GM18505 (cell line): ENCODE results near the gene PSAPL1.

ENCODE experiments used
- ATAC-seq: cut with Tn5 transposase; IDR thresholded peaks from one replicate; pipeline ENCODE4 v1.9.1; 2021; ENCODE audit not compliant: unreplicated experiment
- POLR2A ChIP-seq: IDR thresholded peaks from 4 replicates; pipeline ENCODE4 v1.6.1; 2011; ENCODE audit warnings: borderline replicate concordance; ENCODE audit not compliant: insufficient read depth, insufficient read length; ENCODE audit errors: extremely low read depth

The PSAPL1 gene

DNA sequence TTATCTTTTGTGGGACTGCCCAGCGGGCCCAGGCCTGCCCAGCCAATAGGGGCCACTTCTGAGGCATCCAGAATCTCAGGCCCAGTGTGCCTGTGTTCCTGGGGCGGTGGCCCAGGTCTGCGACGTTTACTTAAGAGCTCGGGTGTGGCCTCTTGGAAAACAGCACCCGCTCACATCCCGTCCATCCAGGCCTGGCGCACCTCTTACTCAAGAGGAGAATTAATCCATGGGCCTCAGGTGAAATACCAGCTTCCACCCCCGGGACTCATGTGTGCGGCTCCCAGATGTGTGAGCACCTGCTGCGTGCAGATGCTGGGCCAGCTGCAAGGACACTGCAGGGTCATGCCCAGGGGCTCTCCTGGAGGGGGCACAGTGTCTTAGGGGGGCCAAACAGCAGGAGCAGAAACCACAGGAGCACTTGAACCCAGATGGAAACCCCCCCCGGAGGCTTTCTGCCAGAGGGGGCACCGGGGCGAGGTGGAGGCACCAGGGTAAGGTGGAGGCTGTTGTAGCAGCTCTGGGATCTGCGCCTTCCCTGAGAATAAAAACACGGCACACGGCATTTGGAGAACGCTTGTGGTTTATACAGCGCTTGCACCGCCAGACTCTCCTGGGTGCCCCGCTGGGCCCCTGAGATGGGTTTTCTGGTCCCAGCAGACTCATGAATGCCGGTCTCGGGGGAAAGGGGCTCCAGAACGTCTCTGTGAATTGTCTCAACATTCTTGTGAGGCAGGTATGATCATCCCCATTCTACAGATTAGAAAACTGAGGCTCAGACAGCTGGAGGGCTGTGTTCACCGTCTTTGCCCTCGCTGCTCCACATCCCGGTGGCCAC, 2.8 kb downstream of the PSAPL1 start:
- TF ChIP-seq POLR2A: no peak
- no peak for ATAC-seq

DNA sequence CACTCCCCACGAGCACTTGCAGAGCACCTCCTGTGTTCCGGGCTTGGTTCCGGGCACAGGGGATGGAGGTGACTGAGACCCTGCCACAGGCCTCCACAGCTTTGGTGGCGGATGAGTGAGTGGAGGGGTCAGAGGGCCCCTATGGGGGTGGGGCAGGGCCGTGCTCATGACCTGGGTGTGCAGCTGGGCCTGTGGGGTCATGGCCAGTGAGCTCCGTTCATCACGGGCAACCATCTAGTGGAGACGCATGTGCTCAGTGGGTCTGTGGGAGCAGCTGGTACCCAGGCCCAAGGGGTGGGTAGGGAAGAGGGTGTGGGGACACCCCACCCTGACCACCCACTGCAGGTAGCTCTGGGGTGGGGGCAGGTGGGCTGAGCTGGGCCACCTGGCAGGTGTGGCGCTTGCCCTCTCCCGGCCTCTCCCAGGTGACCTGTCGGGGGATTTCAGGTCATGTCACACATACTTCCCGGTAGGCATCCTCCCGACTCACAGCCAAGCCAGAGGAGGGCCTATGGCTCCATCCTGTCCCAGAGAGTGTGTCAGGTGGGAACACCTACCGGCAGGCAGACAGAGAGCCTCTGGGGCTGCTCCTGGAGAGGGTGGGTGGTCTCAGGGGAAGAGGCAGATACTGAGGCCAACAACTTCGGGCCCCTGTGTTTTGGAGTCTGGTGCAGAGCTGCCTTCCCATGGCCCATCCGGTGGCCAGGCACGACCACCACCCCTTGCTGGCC, 3.6 kb downstream of the PSAPL1 start:
- TF ChIP-seq POLR2A: no peak
- ATAC-seq: no peak

DNA sequence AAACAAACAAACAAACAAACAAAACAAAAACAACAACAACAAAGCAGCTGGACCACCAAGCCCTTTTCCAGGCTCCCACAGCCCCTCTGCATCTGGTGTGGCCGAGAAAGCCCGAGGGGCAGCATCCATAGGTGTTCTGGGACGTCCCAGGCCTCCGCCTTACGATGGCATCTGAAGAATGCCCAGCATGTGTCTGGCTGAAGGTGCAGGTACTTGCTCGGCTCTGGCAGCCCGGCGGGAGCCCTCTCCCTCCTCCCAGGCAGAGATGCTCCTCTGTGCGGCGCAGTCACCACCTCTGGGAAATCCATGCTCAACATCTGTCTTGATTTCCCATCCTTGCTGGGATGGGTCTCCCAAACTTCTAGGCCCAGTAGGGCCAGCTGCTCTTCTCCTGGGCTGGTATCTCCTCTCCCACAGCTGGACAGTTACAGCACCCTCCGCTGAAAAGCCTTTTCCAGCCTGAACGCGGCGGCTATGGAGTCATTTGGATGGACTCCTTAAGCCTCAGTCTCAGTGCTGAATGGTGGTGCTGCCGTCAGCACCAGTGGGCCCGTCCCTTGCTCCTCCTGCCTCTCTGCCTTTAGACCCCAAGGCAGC, 4.3 kb downstream of the PSAPL1 start:
- no peak for ATAC-seq
- no peak for TF ChIP-seq POLR2A

DNA sequence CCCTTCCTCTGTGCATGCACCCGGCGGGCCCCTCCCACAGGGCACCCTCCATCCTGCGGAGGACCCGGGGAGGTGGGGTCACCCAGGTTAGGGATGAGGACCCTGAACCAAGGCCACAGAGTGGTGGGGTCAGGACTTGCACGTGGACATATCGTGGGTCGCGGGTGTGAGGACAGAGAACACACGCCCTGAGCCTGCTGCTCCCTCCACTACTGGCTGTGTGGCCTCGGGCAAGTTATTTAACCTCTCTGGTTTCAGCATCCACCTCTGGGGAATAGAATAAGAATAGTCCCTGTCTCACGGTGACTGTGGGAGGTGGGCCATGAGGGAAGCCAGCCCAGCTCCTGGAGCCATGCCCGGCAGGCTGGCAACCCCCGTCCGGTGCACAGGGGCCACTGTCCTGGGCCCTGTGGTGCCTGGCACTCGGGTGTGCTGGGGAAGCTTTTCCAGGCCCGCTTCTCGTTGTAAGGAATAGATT, 5.1 kb downstream of the PSAPL1 start:
- ATAC-seq: no peak
- TF ChIP-seq POLR2A: no peak

DNA sequence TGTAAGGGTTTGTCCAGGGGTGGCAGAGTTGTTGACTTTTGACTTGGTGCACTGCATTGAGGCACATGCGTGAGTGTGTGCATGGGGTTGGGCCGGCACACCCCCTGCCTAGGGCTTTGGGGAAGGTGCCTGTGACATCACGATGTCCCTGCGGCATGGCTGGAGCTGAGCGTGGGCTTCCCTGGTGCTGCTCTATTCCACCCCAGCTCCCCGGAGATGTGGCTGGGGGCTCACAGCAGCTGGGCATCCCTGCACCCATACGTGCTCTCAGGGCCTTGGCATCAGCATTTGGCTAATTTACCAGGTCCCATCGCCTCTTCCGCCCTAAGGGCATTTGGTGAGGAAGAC, 5.7 kb downstream of the PSAPL1 start:
- TF ChIP-seq POLR2A: no peak
- no peak for ATAC-seq

DNA sequence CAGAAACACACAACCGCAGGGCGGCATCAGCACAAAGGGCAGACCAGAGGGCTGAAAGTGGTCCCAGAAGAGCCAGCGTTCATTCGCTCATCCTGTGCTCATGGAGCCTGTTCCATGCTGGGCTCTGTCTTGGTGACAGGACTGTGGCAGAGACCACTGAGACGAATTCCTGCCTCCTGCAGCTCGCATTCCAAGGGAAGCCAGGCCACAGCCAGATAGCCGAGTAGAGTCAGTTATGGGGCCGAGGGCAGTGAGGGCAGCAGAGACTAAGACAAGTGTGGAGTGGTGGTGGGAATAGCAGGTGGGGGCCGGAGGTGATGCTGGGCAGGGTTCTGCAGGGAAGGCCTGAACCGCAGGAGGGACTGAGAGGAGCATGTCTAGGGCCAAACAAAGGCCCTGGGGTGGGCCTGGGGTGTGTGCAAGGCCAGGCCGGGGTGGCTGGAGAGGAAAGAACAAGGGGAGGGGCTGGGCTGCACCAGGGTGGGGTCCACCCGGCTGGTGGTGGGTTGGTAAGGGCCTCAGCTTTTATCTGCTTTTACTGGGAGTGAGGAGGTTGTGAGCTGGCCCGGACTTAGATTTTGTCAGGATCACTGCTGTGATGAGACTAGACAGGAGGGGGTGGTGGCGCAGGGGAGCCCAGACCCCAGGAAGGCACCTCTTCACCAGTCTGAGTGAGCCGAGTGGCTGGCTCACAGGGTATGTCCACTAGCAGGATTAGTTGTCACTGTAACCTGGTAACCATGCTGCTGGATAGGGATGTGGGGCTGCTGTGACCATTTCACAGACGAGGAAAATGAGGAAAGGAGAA, 6.3 kb downstream of the PSAPL1 start:
- no peak for TF ChIP-seq POLR2A

DNA sequence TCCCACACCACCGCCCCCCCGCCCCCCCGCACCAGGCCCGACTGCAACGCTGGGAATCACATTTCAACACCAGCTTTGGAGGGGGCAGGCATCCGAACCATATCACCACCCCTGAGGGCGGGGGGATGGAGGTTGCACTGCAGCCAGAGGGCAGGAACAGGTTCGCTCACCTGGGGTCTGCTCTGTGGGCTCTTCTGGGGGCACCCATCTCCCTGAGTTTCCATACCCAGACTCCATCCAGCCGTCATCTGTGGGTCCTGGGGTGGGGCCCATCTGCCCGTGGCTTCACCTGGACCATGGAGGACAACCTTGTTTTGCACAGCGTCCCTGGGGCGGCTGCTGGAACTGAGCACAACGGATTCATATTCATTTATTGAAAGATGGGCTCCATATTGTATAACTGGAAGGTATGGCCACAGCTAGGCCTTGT, 6.9 kb downstream of the PSAPL1 start:
- no peak for ATAC-seq
- TF ChIP-seq POLR2A: no peak

More for the DNA sequence above, 6.3 kb downstream of the PSAPL1 start:
- no peak for ATAC-seq

DNA sequence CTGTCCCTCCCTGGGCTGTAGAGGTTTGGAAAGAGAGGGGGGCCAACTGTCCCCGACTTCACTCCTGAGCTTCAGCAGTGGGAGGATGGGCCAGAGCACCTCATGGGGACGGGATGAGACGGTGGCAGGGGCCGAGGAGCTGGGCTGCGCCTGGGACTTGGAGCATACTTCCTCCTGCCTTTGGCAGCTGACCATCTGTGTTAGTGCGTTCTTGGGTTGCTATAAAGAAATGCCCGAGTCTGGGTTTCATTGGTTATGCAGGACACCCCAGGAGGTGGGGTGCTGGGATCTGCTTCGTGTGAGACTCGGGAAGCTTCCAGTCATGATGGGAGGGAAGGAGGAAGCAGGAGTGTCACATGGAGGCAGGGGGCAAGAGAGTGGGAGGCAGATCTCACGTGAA, 7.4 kb downstream of the PSAPL1 start:
- ATAC-seq: no peak

DNA sequence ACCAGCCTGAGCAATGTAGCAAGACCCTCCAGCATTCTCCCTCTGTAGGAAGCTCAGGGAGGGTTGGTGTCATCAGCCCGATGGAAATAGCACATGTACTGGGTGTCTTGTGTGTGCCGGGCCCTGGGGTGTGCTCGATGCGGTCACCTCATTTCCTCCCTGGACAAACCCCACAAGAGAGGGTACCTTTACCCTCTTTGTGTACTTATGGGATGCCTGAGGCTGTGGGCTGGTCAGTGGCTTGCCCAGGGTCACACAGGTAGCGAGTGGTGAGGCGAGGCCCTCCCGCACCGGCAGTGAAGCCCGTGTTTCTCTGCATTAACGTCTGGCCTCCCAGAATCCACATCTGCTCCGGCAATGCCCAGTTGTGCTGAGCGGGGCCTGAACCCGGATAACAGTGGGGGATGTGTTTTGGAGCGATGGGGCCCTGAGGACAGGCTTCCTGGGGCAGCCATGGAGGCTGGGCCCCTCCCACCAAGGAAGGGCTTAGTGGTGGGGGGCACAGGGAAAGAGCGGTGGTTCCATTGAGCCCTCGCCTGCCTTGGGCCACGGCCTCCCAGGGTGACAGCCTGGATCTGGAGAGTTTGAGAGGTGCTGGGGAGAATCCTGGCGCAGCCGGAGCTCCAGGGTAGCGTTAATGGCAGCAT, 8.1 kb downstream of the PSAPL1 start:
- ATAC-seq: no peak
- TF ChIP-seq POLR2A: no peak

More for the DNA sequence above, 7.4 kb downstream of the PSAPL1 start:
- no peak for TF ChIP-seq POLR2A

DNA sequence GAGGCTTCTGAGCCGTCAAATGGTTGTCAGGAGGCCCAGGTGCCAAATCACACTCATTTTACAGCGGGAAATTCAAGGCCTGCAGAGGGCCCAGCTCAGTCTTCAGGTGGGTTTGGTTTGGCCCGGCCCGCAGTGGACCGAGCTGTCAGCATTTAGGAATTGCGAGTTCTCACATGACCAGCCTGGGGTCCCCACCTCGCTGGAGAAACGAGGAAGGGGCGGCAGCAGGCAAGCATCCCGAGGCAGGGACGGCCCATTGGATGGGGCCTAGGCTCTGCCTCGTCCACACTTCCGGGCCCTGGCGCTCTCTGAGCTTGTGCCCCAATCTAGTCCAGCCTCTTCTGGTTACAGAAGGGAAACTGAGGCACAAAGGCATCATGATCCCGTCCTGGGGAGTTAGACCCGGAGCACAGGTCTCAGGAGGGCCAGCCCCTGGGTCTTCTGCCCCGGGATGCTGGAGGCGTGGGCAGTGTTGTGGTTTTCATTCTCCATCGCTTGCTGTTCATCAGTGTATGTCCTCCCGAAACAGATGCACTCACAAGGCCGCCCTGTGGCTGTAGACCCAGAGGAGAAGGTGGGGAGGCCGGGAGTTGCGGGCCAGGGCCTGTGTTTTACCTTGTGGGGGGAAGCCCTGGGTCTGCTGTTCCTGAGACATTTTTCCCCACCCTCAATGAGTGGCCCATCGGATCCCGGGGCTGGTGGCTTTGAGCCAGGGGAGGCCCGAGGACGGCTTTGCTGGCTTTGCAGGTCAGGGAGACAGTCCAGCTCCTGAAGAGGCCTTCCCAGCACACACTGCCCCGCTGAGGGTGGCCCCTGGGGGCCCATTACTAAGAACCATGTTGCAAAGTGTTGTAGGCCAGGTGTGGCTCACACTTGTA, 8.9 kb downstream of the PSAPL1 start:
- no peak for TF ChIP-seq POLR2A
- no peak for ATAC-seq

DNA sequence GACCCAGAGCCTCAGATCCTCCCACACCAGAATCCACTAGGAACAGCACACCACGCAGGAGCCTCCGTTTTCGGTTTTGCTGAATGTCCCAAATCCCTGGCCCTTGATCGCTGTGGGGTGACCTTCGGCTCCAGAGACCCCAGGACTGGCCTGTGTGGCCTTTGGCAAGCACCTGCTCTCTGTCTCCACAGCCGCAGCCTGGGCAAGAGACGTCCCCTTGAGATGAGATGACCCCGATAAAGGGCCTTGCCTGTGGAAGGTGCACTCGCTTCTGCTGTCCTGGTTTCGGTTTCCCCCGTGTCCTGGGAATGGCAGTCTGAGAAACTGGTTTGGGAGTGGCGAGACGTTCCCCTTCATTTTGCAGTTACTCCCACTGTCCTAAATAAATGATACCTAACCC, 9.6 kb downstream of the PSAPL1 start:
- ATAC-seq: no peak
- TF ChIP-seq POLR2A: no peak

DNA sequence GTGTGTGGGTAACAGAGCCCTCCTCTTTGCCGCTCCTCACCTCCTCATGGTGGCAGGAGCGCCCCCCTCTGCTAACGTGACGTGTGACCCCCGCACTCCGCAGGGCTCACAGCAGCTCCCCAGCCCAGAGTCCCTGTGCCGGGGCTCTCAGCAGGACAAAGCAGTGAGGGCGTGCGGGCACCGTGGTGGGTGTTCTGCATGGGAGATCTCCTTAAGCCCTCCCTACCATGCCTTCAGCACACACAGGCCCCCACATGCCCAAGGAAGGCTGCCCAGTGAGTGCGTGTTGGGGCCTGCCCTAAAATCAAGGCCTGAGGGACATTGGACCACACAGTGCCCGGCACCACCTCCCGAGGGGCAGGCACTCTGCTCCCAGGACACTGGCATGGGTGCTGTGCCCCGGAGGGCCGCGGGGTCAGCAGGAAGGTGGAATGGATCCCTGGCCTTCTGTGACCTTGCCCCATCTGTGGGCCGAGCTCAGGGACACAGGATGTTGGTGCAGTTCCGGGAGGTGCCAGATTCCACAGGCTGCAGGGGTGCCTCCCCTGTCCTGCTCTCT, 10.1 kb downstream of the PSAPL1 start:
- no peak for TF ChIP-seq POLR2A
- no peak for ATAC-seq
